Neural cell (in vitro differentiated cells): Measurements from ENCODE around the gene GFPT1. TPM values are rescaled to one million over a fixed set of nuclear protein-coding genes. Genes with fewer than 3 reads are reported as not detected.

Experiments used
- H2AFZ ChIP-seq: fragments of 200-600, 300-800 bp; sonication (generic), shearing (Covaris generic); 2 replicates; pipeline ENCODE4 v1.6.0; 2014; ENCODE audit warnings: low read depth, mild to moderate bottlenecking, antibody characterized with exemption, low read length, moderate library complexity
- H3F3A ChIP-seq: fragments of 200-600 bp; shearing (Covaris generic); 2 replicates; pipeline ENCODE4 v1.6.1; 2016; ENCODE audit warnings: mild to moderate bottlenecking, moderate library complexity, mixed read lengths, antibody characterized with exemption, low read length; ENCODE audit not compliant: insufficient read depth, poor library complexity, severe bottlenecking
- H3K27ac ChIP-seq: fragments of 200-600, 300-800 bp; sonication (generic), shearing (Covaris generic); 2 replicates; pipeline ENCODE4 v1.5.1; 2014; ENCODE audit warnings: mild to moderate bottlenecking, low read length, moderate library complexity
- H3K27me3 ChIP-seq: fragments of 300-800, 200-600 bp; sonication (generic), shearing (Covaris generic); 2 replicates; pipeline ENCODE4 v1.6.0; 2014; ENCODE audit warnings: mild to moderate bottlenecking, low read depth, low read length, moderate library complexity; ENCODE audit not compliant: insufficient read depth
- H3K36me3 ChIP-seq: fragments of 300-800, 200-600 bp; sonication (generic), shearing (Covaris generic); 2 replicates; pipeline ENCODE4 v1.5.1; 2014; ENCODE audit warnings: mild to moderate bottlenecking, antibody characterized with exemption, low read length, moderate library complexity; ENCODE audit not compliant: insufficient read depth
- H3K4me2 ChIP-seq: fragments of 300-800, 200-600 bp; sonication (generic), shearing (Covaris generic); 2 replicates; pipeline ENCODE4 v1.6.0; 2014; ENCODE audit warnings: mild to moderate bottlenecking, low read length
- H3K4me3 ChIP-seq: fragments of 300-800, 200-600 bp; sonication (generic), shearing (Covaris generic); 2 replicates; pipeline ENCODE4 v1.5.1; 2014; ENCODE audit warnings: mild to moderate bottlenecking, low read length, moderate library complexity
- H3K79me2 ChIP-seq: fragments of 200-600 bp; shearing (Covaris generic); replicated peaks from 2 replicates; pipeline ENCODE4 v1.6.0; 2014; ENCODE audit warnings: mild to moderate bottlenecking, low read length, moderate library complexity; ENCODE audit not compliant: insufficient read depth
- H3K9ac ChIP-seq: fragments of 300-800, 200-600 bp; sonication (generic), shearing (Covaris generic); 2 replicates; pipeline ENCODE4 v1.6.1; 2016; ENCODE audit warnings: mild to moderate bottlenecking, low read length, mixed read lengths
- H3K9me2 ChIP-seq: fragments of 200-600 bp; shearing (Covaris generic); 2 replicates; pipeline ENCODE4 v1.6.1; 2016; ENCODE audit warnings: mild to moderate bottlenecking, low read length, mixed read lengths; ENCODE audit not compliant: insufficient read depth
- H3K9me3 ChIP-seq: fragments of 200-600, 300-800 bp; sonication (generic), shearing (Covaris generic); 2 replicates; pipeline ENCODE4 v1.6.1; 2016; ENCODE audit warnings: mild to moderate bottlenecking, mixed run types, low read length, moderate library complexity, mixed read lengths
- H4K20me1 ChIP-seq: fragments of 200-600 bp; shearing (Covaris generic); 2 replicates; pipeline ENCODE4 v1.6.1; 2016; ENCODE audit warnings: mild to moderate bottlenecking, mixed run types; ENCODE audit not compliant: insufficient read depth
- EP300 ChIP-seq: fragments of 450-650 bp; conservative IDR thresholded peaks from 2 replicates; pipeline ENCODE4 v1.6.1; 2014; ENCODE audit warnings: antibody characterized with exemption, mild to moderate bottlenecking, moderate library complexity; ENCODE audit not compliant: poor library complexity, severe bottlenecking
- EZH2 ChIP-seq: fragments of 200-600, 300-800 bp; shearing (Covaris generic), sonication (generic); IDR thresholded peaks from 2 replicates; pipeline ENCODE4 v1.6.1; 2014; ENCODE audit warnings: antibody characterized with exemption, low read length, borderline replicate concordance, mild to moderate bottlenecking; ENCODE audit not compliant: insufficient read depth, poor library complexity, severe bottlenecking
- MXI1 ChIP-seq: fragments of 450-650 bp; conservative IDR thresholded peaks from 2 replicates; pipeline ENCODE4 v1.6.1; 2014; ENCODE audit warnings: antibody characterized with exemption, mild to moderate bottlenecking; ENCODE audit not compliant: poor library complexity, severe bottlenecking
- POLR2AphosphoS5 ChIP-seq: IDR thresholded peaks from 2 replicates; pipeline ENCODE4 v1.6.1; 2012
- RAD21 ChIP-seq: fragments of 450-650 bp; conservative IDR thresholded peaks from 2 replicates; pipeline ENCODE4 v1.6.1; 2014; ENCODE audit warnings: antibody characterized with exemption, mild to moderate bottlenecking, moderate library complexity
- SMC3 ChIP-seq: fragments of 450-650 bp; conservative IDR thresholded peaks from 2 replicates; pipeline ENCODE4 v1.6.1; 2014; ENCODE audit warnings: antibody characterized with exemption, mild to moderate bottlenecking, moderate library complexity; ENCODE audit not compliant: poor library complexity
- TAF1 ChIP-seq: IDR thresholded peaks from 2 replicates; pipeline ENCODE4 v1.6.1; 2012; ENCODE audit warnings: low read depth
- polyA plus RNA-seq: library from polyadenylated mRNA; depleted of rRNA; stranded (reverse); fragments of >200 nt; gene quantifications from 2 replicates; pipeline ENCODE4 v1.2.3, GENCODE V29; 2014
- TF ChIP-seq, protein P1 (sequence below): fragments of 450-650 bp; IDR thresholded peaks from 2 replicates; pipeline ENCODE4 v1.5.1; 2014; ENCODE audit warnings: antibody characterized with exemption, mild to moderate bottlenecking, moderate library complexity; ENCODE audit not compliant: poor library complexity, severe bottlenecking
- TF ChIP-seq, protein P2 (sequence below): IDR thresholded peaks from 2 replicates; pipeline ENCODE4 v1.6.1; 2012; ENCODE audit warnings: borderline replicate concordance

Gene GFPT1
- polyA plus RNA-seq, 1 donor from 2014 or later, result 39.4 TPM

DNA sequence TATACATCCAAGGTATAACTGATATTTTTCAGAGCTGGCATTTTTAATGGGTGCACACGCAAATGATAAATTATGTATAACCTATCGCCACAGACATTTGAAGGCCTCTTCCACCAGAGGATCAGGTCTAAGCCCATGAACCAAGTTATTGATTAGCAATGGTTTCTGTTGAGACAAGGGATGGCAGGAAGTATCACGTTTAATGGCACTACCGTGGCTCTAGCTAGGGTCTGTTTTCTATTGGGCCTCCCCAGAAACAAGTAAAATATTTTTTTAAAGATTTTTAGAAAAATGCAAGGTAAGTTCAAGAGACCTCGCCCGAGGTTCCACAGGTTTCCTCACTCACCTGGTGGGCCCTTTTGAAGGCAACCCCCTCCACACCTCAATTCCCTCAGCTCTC is 667 bp downstream of the GFPT1 start:
- Histone ChIP-seq H3F3A (no peaks in the 10 kb centered on the region), H2AFZ (peak overlapping the region; percentile 91), H3K27ac (peak overlapping the region; percentile 80), H3K9me2 (no peaks in the 10 kb centered on the region), H3K4me3 (peak overlapping the region; percentile 94), H4K20me1 (no peaks in the 10 kb centered on the region), H3K79me2 (peaks cover 46% of the 10 kb centered on the region), H3K9me3 (no peaks in the 10 kb centered on the region), H3K27me3 (no peaks in the 10 kb centered on the region), H3K9ac (peak overlapping the region; percentile 85), H3K36me3 (no peaks in the 10 kb centered on the region), H3K4me2 (peak overlapping the region; percentile 76)
- TF ChIP-seq, protein P1, sequence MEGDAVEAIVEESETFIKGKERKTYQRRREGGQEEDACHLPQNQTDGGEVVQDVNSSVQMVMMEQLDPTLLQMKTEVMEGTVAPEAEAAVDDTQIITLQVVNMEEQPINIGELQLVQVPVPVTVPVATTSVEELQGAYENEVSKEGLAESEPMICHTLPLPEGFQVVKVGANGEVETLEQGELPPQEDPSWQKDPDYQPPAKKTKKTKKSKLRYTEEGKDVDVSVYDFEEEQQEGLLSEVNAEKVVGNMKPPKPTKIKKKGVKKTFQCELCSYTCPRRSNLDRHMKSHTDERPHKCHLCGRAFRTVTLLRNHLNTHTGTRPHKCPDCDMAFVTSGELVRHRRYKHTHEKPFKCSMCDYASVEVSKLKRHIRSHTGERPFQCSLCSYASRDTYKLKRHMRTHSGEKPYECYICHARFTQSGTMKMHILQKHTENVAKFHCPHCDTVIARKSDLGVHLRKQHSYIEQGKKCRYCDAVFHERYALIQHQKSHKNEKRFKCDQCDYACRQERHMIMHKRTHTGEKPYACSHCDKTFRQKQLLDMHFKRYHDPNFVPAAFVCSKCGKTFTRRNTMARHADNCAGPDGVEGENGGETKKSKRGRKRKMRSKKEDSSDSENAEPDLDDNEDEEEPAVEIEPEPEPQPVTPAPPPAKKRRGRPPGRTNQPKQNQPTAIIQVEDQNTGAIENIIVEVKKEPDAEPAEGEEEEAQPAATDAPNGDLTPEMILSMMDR, result no peak
- TF ChIP-seq RAD21 (no peak), TAF1 (no peak), EZH2 (no peak), MXI1 (no peak), EP300 (no peak), SMC3 (no peak), POLR2AphosphoS5 (no peak)
- TF ChIP-seq, protein P2, sequence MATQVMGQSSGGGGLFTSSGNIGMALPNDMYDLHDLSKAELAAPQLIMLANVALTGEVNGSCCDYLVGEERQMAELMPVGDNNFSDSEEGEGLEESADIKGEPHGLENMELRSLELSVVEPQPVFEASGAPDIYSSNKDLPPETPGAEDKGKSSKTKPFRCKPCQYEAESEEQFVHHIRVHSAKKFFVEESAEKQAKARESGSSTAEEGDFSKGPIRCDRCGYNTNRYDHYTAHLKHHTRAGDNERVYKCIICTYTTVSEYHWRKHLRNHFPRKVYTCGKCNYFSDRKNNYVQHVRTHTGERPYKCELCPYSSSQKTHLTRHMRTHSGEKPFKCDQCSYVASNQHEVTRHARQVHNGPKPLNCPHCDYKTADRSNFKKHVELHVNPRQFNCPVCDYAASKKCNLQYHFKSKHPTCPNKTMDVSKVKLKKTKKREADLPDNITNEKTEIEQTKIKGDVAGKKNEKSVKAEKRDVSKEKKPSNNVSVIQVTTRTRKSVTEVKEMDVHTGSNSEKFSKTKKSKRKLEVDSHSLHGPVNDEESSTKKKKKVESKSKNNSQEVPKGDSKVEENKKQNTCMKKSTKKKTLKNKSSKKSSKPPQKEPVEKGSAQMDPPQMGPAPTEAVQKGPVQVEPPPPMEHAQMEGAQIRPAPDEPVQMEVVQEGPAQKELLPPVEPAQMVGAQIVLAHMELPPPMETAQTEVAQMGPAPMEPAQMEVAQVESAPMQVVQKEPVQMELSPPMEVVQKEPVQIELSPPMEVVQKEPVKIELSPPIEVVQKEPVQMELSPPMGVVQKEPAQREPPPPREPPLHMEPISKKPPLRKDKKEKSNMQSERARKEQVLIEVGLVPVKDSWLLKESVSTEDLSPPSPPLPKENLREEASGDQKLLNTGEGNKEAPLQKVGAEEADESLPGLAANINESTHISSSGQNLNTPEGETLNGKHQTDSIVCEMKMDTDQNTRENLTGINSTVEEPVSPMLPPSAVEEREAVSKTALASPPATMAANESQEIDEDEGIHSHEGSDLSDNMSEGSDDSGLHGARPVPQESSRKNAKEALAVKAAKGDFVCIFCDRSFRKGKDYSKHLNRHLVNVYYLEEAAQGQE, result no peak

DNA sequence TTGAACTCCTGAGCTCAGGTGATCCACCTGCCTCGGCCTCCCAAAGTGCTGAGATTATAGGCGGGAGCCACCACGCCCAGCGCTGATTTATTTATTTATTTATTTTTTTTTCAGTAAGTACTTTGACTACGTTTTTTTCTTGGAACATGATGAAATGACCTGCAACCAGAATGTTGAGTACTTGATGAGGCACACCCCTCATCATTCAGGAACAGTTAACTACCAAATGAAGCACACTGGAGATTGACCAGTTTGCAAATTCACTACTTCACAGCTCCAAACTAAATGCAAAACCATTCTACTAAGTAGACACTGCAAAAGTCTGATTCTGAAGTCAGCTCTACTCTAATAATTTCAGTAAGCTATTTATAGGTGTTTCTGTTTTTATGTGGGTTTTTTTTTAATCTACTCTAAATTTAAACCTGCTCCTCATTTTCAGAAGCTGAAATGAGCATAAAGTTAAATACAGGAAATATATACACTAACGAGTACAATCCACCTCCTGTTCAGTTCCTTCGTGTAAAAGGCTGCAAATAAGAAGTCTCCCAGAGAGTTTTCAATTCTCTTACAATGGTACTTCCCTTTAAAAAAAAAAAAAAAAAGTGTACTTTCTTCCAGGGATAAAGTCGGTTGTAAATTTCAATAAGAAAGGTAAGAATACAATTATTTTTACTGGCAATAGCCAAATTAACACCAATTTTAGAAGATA is 1.4 kb downstream of the GFPT1 start:
- Histone ChIP-seq H3K4me2 (peak overlapping the region; percentile 76), H4K20me1 (no peaks in the 10 kb centered on the region), H3K9me2 (no peaks in the 10 kb centered on the region), H3K9ac (no peak overlapping the region), H2AFZ (no peak overlapping the region), H3K36me3 (no peaks in the 10 kb centered on the region), H3K79me2 (peaks cover 47% of the 10 kb centered on the region), H3K27ac (no peak overlapping the region), H3K27me3 (no peaks in the 10 kb centered on the region), H3F3A (no peaks in the 10 kb centered on the region), H3K9me3 (no peaks in the 10 kb centered on the region), H3K4me3 (peak overlapping the region; percentile 94)
- no peak for TF ChIP-seq EP300
- TF ChIP-seq POLR2AphosphoS5, result no peak
- no peak for TF ChIP-seq EZH2
- TF ChIP-seq, protein P2, result no peak
- TF ChIP-seq MXI1, result no peak
- TF ChIP-seq RAD21, result no peak
